ENCODE measurements around the gene SERPINA4. TPM values are rescaled to one million over a fixed set of nuclear protein-coding genes. Genes with fewer than 3 reads are reported as not detected.

Gene SERPINA4
- total and polyA plus RNA-seq, 2 of the 13 experiments (the other 11 are each of a cell fraction or from before 2014, with no cell fraction given) = 39.1 to 57.8 TPM

DNA sequence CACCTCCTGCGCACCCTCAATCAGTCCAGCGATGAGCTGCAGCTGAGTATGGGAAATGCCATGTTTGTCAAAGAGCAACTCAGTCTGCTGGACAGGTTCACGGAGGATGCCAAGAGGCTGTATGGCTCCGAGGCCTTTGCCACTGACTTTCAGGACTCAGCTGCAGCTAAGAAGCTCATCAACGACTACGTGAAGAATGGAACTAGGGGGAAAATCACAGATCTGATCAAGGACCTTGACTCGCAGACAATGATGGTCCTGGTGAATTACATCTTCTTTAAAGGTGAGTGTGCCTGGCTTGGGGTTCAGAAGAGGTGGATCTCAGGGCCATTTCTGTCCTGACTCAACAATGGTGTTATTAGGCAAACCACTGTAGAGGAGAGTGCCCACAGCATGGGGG, 53.6 kb downstream of the SERPINA4 start:
- Histone ChIP-seq H3K4me3 (replicated peaks in 1 of 3; ENCODE audit: insufficient read depth in 1 of 3, low read depth in 2 of 3, low read length in 3 of 3) (peak overlapping the region; percentile 62 to 69 (median 68)), H4K20me1 (ENCODE audit: insufficient read depth, low read length) (peaks cover 50% of the 10 kb centered on the region; the same call in 1 of the 2 replicates), H3K4me2 (ENCODE audit: low read depth, low read length) (peak overlapping the region; percentile 97), H2AFZ (ENCODE audit: low read length) (no peak overlapping the region), H3K9ac (ENCODE audit: insufficient read depth, low read depth, low read length) (peak overlapping the region; percentile 81), H3K27me3 (ENCODE audit: control insufficient read depth in 1 of 2, insufficient read depth in 2 of 2, low read length in 2 of 2) (no peaks in the 10 kb centered on the region; a peak in 1 of 5 replicates), H3K9me3 (ENCODE audit: low read length) (peaks cover 17% of the 10 kb centered on the region), H3K27ac (ENCODE audit: extremely low read length, insufficient read depth, low read length) (no peak overlapping the region), H3K4me1 (ENCODE audit: insufficient read depth, low read length) (peaks cover 98% of the 10 kb centered on the region), H3K36me3 (replicated peaks in 1 of 2; ENCODE audit: control insufficient read depth in 1 of 2, insufficient read depth in 2 of 2, low read length in 2 of 2) (peaks cover 25 to 56% of the 10 kb centered on the region in 2 experiments), H3K79me2 (ENCODE audit: insufficient read depth, low read length) (peaks cover 59% of the 10 kb centered on the region)
- DNase-seq (ENCODE audit: low spot score) (no peak), ATAC-seq (no peak), FAIRE-seq (no peak)
- no TSS peak for BruUV-seq (replicated peaks)
- CTCF ChIA-PET (ENCODE audit: low intra/inter-chr PET ratio, low total read pairs) = no interaction called here
- POLR2A ChIA-PET = interaction anchor here (1.0 to 19.0 kb wide), 7 partner anchors 10 to 93 kb away, joined by 3 to 638 read pairs (median 17); partner anchors contain the start of genes SERPINA4 and SERPINA5
- in situ Hi-C loops (cut with HindIII; ENCODE audit: extremely low pct_ligation_motif_present, low pct_unique_long_range_greater_than_20kb) = no loop called here
- intact Hi-C loops (cut with micrococcal nuclease; ENCODE audit: unreplicated experiment) = loop anchor here (5.0 kb wide), 2 partner anchors 33 to 67 kb away; partner anchors contain the start of gene SERPINA5
- TF ChIP-seq, protein P1, sequence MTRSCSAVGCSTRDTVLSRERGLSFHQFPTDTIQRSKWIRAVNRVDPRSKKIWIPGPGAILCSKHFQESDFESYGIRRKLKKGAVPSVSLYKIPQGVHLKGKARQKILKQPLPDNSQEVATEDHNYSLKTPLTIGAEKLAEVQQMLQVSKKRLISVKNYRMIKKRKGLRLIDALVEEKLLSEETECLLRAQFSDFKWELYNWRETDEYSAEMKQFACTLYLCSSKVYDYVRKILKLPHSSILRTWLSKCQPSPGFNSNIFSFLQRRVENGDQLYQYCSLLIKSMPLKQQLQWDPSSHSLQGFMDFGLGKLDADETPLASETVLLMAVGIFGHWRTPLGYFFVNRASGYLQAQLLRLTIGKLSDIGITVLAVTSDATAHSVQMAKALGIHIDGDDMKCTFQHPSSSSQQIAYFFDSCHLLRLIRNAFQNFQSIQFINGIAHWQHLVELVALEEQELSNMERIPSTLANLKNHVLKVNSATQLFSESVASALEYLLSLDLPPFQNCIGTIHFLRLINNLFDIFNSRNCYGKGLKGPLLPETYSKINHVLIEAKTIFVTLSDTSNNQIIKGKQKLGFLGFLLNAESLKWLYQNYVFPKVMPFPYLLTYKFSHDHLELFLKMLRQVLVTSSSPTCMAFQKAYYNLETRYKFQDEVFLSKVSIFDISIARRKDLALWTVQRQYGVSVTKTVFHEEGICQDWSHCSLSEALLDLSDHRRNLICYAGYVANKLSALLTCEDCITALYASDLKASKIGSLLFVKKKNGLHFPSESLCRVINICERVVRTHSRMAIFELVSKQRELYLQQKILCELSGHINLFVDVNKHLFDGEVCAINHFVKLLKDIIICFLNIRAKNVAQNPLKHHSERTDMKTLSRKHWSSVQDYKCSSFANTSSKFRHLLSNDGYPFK (CRISPR knock-in tag; IDR thresholded peaks at IDR 0.05; ENCODE audit: borderline replicate concordance) = no peak
- TF ChIP-seq U2AF1 (optimal IDR thresholded peaks at IDR 0.05; ENCODE audit: low read depth, low read length) (peak; percentile 35), FOSL1 (CRISPR knock-in tag; IDR thresholded peaks at IDR 0.05; ENCODE audit: borderline replicate concordance) (no peak), SNAPC2 (CRISPR knock-in tag; IDR thresholded peaks at IDR 0.05) (no peak), MIXL1 (CRISPR knock-in tag; IDR thresholded peaks at IDR 0.05) (no peak), PAF1 (CRISPR knock-in tag; IDR thresholded peaks at IDR 0.05) (peak; percentile 29), SMAD9 (CRISPR knock-in tag; IDR thresholded peaks at IDR 0.05) (no peak), ZZZ3 (CRISPR knock-in tag; IDR thresholded peaks at IDR 0.05; ENCODE audit: borderline replicate concordance) (no peak), BCL6 (CRISPR knock-in tag; IDR thresholded peaks at IDR 0.05) (no peak), TGIF2 (CRISPR knock-in tag; IDR thresholded peaks at IDR 0.05) (0 out of 2 replicates have a peak, but pooled peaks have one; percentile 39), SSRP1 (CRISPR knock-in tag; IDR thresholded peaks at IDR 0.05) (peak; percentile 92), ISL2 (CRISPR knock-in tag; IDR thresholded peaks at IDR 0.05) (no peak), KLF6 (CRISPR knock-in tag; IDR thresholded peaks at IDR 0.05) (0 out of 2 replicates have a peak, but pooled peaks have one; percentile 2), ZNF746 (CRISPR knock-in tag; IDR thresholded peaks at IDR 0.05) (0 out of 2 replicates have a peak, but pooled peaks have one; percentile 6), ZNF7 (CRISPR knock-in tag; IDR thresholded peaks at IDR 0.05) (no peak), HOXD1 (CRISPR knock-in tag; IDR thresholded peaks at IDR 0.05) (no peak), ZNF780A (CRISPR knock-in tag; IDR thresholded peaks at IDR 0.05) (0 out of 2 replicates have a peak, but pooled peaks have one; percentile 0)
- TF ChIP-seq, protein P2, sequence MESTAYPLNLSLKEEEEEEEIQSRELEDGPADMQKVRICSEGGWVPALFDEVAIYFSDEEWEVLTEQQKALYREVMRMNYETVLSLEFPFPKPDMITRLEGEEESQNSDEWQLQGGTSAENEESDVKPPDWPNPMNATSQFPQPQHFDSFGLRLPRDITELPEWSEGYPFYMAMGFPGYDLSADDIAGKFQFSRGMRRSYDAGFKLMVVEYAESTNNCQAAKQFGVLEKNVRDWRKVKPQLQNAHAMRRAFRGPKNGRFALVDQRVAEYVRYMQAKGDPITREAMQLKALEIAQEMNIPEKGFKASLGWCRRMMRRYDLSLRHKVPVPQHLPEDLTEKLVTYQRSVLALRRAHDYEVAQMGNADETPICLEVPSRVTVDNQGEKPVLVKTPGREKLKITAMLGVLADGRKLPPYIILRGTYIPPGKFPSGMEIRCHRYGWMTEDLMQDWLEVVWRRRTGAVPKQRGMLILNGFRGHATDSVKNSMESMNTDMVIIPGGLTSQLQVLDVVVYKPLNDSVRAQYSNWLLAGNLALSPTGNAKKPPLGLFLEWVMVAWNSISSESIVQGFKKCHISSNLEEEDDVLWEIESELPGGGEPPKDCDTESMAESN (CRISPR knock-in tag; conservative IDR thresholded peaks at IDR 0.05) = 0 out of 2 replicates have a peak, but pooled peaks have one; percentile 40
- TF ChIP-seq, protein P3, sequence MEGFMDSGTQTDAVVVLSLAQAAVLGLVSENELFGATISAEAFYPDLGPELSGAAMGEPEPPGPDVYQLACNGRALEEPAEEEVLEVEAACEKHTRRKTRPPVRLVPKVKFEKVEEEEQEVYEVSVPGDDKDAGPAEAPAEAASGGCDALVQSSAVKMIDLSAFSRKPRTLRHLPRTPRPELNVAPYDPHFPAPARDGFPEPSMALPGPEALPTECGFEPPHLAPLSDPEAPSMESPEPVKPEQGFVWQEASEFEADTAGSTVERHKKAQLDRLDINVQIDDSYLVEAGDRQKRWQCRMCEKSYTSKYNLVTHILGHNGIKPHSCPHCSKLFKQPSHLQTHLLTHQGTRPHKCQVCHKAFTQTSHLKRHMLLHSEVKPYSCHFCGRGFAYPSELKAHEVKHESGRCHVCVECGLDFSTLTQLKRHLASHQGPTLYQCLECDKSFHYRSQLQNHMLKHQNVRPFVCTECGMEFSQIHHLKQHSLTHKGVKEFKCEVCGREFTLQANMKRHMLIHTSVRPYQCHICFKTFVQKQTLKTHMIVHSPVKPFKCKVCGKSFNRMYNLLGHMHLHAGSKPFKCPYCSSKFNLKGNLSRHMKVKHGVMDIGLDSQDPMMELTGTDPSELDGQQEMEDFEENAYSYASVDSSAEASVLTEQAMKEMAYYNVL (CRISPR knock-in tag; IDR thresholded peaks at IDR 0.05; ENCODE audit: borderline replicate concordance) = no peak
- WGBS (ENCODE audit: low lambda C conversion rate) = 89% methylated on average over 7 of the region's 7 CpGs

Data from HepG2 (cell line).